ENCODE measurements around the gene NPIPB8. TPM values are rescaled to one million over a fixed set of nuclear protein-coding genes. Genes with fewer than 3 reads are reported as not detected.
"Not testable (repeated sequence)": the region's sequence is repeated elsewhere in the genome, so short reads cannot be mapped to it uniquely, and the experiment has no call there.

Gene NPIPB8
- total RNA-seq, 1 donor from 2014 or later: 2.8 TPM

GRCh38 chr16:28608867-28609596 lies 28.8 kb upstream of the NPIPB8 start:
- H3K4me3 ChIP-seq: peak overlapping the region; percentile 52
- ATAC-seq; DNase-seq; intact Hi-C loops (cut with DNase I); H3K27me3 ChIP-seq; H3K36me3 ChIP-seq; H3K9me3 ChIP-seq: not testable (repeated sequence)
- H3K27ac ChIP-seq: peak overlapping the region; percentile 82
- peaks cover 10% of the 10 kb centered on the region for H3K4me1 ChIP-seq

GRCh38 chr16:28609631-28610594 lies 28.0 kb upstream of the NPIPB8 start, which contains the start of gene SULT1A1:
Gene SULT1A1, minus strand, starts transcription at chr16:28610044. Its CDS starts 1,189 bp downstream, at chr16:28608855.
- intact Hi-C loops (cut with DNase I): no loop called here
- peak; percentile 84 for ATAC-seq

GRCh38 chr16:28610595-28611191 lies 27.2 kb upstream of the NPIPB8 start:
- Histone ChIP-seq H3K4me3 (peak overlapping the region; percentile 52), H3K27me3 (no peaks in the 10 kb centered on the region), H3K36me3 (no peaks in the 10 kb centered on the region), H3K9me3 (no peaks in the 10 kb centered on the region), H3K27ac (peak overlapping the region; percentile 82), H3K4me1 (peaks cover 10% of the 10 kb centered on the region)
- DNase-seq: no peak
- no peak for ATAC-seq
- no peak for TF ChIP-seq CTCF (IDR thresholded peaks at IDR 0.05)
- intact Hi-C loops (cut with DNase I): no loop called here

More at GRCh38 chr16:28609631-28610594, 28.0 kb upstream of the NPIPB8 start, which contains the start of gene SULT1A1:
- Histone ChIP-seq H3K36me3 (peaks cover 5% of the 10 kb centered on the region), H3K4me3 (peak within 1 kb of the TSS; percentile 52), H3K9me3 (no peaks in the 10 kb centered on the region), H3K27ac (peak within 1 kb of the TSS; percentile 82), H3K27me3 (no peaks in the 10 kb centered on the region), H3K4me1 (peaks cover 10% of the 10 kb centered on the region)
- no peak for TF ChIP-seq CTCF (IDR thresholded peaks at IDR 0.05)
- DNase-seq: peak; percentile 92

GRCh38 chr16:28612359-28613280 lies 25.2 kb upstream of the NPIPB8 start:
- ATAC-seq: peak; percentile 78
- H3K27me3 ChIP-seq; intact Hi-C loops (cut with DNase I): not testable (repeated sequence)

GRCh38 chr16:28613912-28614311 lies 24.0 kb upstream of the NPIPB8 start:
- H3K27me3 ChIP-seq; H3K27ac ChIP-seq; intact Hi-C loops (cut with DNase I); H3K36me3 ChIP-seq; H3K4me3 ChIP-seq; H3K4me1 ChIP-seq; DNase-seq; ATAC-seq; H3K9me3 ChIP-seq: not testable (repeated sequence)

More at GRCh38 chr16:28612359-28613280, 25.2 kb upstream of the NPIPB8 start:
- H3K4me1 ChIP-seq: peaks cover 10% of the 10 kb centered on the region
- not testable (repeated sequence) for H3K4me3 ChIP-seq, DNase-seq, H3K9me3 ChIP-seq, H3K36me3 ChIP-seq, H3K27ac ChIP-seq

- H3K4me1 ChIP-seq; H3K27me3 ChIP-seq; H3K4me3 ChIP-seq; intact Hi-C loops (cut with DNase I); H3K27ac ChIP-seq; ATAC-seq; H3K9me3 ChIP-seq; H3K36me3 ChIP-seq; DNase-seq: not testable (repeated sequence)
Observed at GRCh38 chr16:28614561-28614960, 23.3 kb upstream of the NPIPB8 start.
